Right forelimb (tissue), 1 donor: ENCODE data around the gene WNT4.
"Not testable (repeated sequence)": the region's sequence is repeated elsewhere in the genome, so short reads cannot be mapped to it uniquely, and the experiment has no call there.

Experiments
- DNase-seq: peaks from one replicate; pipeline ENCODE4 v3.0.0-alpha.2; 2018

WNT4 gene

DNA sequence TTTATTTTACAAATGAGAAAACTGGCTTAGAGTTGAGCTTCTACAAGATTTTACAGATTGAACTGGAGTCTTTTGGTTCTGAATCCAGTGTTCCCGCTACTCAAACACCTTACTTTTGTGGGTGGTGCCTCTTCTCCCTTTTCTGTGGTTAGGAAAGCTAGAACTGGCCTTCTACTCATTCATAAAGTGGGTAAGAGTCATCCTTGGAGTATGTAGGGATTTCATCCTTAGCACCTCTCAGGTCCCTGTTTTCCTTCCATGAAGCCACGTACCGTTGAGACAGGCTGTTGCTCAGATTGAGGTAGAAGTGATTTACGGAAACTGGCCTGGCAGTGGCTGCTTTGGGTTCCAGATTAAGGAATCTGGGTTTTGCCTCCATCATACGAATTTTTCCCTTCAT lies 35.8 kb downstream of the WNT4 start:
- DNase-seq = no peak

DNA sequence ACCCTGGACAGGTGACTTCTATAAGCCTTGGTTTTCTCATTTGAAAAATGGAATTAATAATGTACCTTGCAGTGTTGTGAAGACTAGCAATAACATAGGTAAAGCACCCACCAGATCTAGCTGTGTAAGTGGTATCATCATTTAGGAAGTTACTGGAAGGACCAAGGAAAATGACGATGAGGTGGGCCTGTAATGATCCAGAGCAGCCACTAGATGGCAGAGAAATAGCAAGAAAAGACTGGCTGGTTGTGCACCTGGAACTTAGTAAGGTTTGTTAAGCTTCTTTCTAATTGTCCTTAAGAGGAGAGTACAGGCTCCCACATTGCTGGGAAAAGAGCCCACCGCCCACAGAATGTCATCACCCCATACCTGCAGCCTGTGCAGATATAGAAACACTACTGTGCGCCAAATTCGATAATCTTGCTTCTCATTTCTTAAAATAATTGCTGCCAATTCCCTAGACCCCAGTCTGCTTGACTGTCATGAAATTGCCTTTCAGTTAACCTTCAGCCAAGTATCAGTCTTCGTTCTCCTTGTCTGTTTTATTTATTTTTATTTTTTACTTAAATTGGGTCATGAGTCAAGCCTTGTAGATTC lies 37.2 kb downstream of the WNT4 start:
- no peak for DNase-seq

DNA sequence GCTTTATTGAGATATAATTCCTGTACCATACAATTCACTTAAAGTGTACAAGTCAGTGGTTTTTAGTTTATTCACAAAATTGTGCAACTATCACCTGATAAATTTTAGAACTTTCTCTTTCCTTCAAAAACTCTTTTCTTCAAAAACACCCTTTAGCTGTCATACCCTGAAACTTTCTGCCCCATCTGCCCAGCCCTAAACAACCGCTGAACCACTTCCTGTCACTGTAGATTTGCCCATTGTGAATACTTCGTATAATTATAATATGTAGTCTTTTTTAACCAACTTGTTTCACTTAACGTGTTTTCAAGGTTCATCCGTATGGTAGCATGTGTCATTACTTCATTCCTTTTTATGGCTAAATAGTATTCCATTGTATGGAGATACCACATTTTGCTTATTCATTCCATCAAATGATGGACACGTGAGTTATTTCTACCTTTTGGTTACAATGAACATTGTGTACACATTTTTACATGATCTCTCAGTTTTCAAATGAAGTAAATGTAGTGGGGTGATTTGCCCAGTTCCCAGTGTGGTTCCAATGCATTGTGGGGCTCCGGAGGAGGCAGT lies 37.9 kb downstream of the WNT4 start:
- no peak for DNase-seq

DNA sequence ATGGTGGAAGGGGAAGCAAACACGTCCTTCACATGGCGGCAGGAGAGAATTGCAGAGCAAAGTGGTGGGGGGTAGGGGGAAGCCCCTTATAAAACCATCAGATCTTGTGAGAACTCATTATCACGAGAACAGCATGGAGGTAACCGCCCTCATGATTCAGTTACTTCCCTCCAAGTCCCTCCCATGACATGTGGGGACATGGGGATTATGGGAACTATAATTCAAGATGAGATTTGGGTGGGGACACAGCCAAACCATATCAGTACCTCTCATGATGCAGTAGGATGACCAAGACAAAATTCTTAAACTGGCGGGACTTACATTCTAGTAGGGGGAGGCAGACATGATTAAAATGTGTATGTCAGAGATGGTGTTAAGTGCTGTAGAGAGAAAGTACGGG lies 38.8 kb downstream of the WNT4 start:
- no peak for DNase-seq

DNA sequence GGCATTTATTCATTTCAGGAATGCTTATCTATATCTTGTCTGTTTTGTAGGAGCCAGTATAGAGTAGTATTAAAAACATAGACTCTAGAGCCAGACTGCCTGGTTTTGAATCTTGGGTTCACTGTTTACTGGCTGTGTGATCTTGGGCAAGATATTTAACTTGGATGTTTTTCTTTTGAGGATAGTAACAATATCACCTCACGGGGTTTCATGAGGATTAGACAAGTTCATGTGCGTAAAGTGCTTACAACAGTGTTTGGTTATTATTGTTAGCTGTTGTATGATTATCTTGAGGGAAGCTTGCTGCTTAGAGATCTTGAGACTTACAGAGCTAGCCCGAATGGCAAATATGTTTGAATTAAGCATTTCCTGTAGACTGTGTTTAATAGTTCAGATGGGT lies 40.2 kb downstream of the WNT4 start:
- no peak for DNase-seq

DNA sequence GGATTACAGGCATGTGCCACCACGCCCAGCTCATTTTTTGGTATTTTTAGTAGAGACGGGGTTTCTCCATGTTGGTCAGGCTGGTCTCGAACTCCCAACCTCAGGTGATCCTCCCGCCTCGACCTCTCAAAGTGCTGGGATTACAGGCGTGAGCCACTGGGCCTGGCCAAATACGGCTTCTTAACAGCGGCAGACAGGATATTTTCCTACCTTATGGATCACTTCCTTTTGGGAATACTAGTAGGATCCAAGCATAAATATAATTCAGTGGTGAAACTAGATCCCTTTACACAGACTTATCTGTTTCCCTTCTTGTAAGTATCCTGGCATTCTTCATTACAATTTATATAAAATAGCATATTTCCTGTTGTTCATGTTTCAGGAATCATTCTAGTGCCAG lies 40.9 kb downstream of the WNT4 start:
- DNase-seq = no peak

DNA sequence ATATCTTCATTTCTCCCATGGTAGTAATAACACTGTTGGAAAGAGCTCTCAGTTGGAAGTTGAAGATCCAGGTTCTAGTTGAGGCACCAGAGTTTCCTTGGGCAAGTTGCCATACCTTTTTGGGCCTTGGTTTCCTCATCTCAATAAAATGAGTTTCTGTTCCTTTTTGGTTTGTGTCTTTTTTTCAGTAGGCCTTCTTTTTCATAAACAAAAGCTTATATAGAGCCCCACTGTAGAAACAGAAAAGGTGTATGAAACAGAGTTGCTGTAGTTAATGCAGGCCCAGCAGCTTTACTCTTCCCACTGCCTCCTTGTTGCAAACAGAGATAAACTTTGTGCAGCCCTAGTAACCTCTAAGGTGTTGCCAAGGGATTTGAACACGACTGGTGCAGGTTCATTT lies 41.7 kb downstream of the WNT4 start:
- DNase-seq = no peak

DNA sequence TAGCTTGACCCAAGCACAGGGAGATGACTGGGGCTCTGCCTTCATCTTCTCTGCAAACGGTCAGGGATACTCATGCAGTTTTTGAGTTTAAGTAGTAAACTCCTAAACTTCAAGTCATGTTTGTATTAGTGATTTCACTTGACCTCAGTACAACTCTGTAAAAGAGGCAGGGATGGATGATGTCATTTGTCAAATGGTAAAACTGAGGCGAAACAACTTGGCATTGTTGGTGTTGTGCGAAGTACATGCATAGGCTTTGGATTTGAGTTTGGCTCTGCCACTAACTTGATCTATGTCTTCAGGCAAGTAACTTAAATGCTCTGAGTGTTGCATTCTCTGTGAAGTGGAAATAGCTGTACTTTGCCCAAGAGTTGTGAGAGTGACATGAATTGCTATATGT lies 42.7 kb downstream of the WNT4 start:
- DNase-seq = no peak

DNA sequence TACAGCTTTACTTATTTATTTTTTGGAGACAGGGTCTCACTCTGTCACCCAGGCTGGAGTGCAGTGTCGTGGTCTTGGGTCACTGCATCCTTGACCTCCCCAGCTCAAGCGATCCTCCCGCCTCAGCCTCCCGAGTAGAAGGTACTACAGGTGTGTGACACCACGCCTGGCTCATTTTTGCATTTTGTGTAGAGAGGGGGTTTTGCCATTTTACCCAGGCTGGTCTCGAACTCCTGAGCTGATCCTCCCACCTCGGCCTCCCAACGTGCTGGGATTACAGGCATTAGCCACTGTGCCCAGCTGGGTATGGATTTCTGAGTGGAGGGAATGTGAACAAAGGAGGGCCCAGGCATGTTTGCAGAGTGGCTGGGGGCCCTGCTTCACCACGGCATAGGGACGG lies 44.1 kb downstream of the WNT4 start:
- DNase-seq = no peak

DNA sequence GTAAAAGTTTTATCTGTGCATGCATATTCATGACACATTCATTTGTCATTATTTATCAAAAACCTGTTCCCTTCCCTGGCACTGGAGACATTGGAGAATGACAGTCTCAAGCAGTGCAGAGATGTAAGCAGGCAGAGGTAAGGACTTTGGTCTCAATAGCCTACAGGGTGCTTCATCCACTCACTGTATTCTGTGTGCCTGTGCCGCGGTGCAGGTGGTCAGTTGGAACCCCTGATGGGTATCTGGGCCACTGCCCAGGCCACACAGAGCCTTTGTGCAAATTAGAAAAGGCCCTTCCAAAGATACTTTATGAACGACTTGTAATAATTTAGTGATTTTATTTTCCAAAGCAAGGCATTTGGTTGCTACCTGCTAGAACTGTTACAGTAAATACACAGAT lies 46.4 kb downstream of the WNT4 start:
- DNase-seq = no peak

DNA sequence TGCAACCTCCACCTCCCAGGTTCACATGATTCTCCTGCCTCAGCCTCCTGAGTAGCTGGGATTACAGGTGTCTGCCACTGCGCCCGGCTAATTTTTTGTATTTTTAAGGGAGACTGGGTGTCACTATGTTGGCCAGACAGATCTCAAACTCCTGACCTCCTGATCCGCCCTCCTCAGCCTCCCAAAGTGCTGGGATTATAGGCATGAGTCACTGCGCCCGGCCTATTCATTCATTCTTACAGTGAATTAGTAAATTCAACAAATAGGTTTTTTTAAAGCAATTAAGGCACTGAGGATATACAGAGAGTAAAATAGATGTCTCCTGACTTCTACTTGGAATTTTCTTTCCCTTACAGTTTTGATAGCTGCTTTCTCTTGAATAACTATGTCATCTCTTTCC lies 46.9 kb downstream of the WNT4 start:
- DNase-seq = no peak

DNA sequence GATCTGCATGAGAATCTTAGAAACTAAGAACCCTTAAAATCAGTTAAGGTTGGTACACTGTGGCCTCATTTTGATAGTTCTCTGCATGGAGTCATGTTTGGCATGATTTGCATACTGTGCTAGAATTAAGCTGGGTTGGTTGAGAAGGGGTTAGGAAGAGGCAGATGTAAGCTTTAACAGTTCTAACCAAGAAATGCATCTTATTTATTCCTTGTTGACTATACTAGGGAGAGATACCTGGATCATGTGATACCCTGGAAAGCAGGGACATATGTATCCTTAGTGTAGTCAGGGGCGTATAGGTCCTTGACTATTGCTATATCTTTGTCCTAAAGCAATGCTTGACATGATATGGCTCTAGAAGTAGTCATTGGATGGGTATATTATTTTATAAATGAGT lies 49.4 kb downstream of the WNT4 start:
- no peak for DNase-seq

DNA sequence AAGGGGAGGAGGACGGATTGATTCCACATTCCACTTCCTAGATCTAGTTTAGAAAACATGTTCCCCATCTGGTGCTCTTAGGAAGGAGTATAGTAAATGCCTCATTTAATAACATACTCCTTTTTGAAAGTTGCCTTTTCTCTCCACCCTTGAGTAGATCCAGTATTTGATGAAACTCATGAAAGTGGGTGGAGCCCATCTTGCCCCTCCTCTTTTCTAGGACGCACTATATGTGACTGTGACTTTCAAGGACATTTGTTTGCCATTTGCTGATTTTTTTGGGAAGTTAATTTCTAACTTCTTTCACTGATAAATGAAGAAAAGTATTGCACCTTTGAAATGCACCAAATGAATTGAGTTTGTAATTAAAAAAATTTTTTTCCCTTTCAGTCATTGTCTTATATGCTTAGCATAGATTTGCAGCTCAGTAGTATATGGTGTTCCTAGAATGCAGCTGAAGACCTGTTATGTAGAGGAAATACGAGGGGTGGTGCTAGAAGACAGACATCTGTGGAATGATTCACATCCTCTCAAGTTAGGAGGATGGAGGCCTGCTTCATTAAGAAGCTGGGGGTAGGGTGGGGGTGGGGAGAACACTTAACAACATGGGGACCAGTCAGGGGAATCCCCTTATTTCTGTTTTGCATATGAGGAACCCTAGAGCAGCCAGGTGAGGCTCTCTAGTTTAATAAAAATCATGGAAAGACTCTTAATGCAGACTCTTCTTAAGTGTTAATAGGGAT lies 50.7 kb downstream of the WNT4 start:
- DNase-seq = not testable (repeated sequence)

DNA sequence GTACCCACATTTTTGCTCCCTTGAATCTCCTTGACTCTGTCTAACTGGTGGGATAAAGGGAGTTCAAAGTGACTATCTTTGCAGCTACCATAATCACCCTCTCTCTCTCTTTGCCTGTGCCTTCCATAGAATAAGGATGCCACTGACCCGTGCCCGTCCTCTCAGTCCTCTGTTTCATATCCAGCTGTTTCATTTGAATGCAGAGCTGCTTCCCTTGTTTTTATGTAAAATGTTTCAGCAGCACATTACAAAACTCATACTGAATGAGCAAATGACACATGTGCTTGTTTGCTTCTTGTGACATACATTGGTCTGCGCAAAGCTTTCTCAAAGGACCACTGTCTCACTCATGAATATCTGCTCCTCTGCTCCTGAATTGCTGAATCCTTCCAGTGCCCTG lies 52.0 kb downstream of the WNT4 start:
- DNase-seq = no peak

DNA sequence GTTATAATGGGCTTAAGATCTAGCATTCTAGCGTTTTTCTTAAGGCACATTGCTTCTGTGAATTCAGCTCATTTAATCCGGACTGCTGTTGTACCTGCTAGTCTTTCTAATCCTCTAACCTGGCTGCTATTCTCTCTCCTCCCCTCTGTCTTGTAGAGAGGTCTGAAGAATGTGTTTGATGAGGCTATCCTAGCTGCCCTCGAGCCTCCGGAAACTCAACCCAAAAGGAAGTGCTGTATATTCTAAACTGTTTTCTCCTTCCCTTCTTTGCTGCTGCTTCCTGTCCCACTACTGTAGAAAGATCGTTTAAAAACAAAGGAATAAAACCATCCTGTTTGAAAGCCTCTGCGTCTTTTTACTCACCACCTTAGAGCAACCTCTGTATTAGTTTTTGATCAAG lies 53.1 kb downstream of the WNT4 start:
- DNase-seq = no peak

DNA sequence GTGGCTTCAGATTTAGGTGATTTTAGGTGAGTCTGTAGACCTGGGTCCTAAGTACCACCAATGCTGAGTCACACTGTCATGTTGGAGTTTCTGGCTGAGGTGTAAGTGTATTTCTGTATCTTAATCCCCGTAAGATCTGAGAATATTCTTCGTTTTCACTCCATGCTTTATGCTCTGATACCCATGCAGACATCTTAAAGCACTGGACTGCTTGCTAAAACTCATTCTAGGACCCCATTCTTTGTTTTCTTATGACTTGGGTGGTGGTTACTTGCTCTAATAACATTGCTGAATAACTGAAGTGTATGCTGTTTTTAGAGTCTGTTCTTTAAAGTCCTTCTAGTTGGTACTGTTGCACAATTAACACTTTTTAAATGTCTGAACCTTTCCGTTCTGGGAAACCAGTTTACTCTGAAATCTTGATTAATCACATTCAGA lies 53.7 kb downstream of the WNT4 start:
- no peak for DNase-seq

DNA sequence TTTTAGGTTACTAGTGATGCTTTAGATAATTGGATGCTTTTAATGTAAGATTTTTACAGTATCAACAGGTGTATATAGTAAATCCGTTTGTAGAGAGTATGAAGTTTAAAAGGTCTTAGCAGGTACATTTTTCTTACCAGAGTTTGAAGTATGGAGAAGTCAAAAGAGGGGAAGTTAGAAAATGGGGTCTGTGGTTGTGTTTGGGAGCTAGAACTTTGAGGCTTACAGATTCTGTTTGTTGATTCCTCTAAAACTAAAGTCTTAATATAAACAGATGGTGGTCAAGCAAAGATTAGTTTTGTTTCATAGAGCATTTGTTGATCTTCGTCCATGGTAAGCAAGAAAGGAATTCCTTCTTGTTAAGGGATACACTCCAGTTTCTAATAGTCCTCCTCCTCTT lies 54.6 kb downstream of the WNT4 start:
- DNase-seq = no peak

DNA sequence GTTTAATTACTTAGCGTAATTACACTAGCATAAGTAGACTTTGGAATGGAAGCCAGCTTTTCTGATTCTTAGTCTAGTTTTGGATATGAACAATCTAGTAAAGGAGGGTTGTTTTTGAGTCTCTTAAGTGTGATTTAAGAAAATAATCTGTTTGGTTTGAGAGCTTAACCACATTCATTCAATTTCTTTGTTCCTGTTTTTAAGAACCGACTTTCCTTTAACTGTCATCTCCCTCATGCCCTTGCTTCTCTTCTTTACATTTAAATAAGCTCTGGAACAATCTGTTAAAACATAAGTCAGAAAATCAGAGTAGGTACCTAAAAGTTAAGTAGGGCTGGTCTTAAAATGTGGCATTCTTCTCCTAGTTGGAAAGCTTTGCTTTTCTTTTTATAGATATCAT lies 62.7 kb downstream of the WNT4 start:
- DNase-seq = no peak

DNA sequence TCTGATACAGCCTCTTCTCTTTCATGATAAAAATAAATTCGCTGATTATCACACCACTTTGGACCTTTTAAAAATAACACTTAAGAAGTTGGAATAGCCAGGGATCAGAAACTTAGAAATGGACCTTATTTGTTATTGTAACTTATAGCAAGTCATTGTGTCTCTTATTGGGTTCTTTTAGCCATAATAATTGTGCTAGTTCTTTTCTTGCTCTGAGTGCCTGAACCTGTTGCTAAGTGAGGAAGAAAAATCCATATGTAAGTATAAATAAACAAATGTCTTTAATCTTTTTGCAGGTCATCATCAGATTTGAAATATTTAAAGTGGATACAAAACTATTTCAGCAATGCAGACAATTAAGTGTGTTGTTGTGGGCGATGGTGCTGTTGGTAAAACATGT lies 64.8 kb downstream of the WNT4 start:
- no peak for DNase-seq

DNA sequence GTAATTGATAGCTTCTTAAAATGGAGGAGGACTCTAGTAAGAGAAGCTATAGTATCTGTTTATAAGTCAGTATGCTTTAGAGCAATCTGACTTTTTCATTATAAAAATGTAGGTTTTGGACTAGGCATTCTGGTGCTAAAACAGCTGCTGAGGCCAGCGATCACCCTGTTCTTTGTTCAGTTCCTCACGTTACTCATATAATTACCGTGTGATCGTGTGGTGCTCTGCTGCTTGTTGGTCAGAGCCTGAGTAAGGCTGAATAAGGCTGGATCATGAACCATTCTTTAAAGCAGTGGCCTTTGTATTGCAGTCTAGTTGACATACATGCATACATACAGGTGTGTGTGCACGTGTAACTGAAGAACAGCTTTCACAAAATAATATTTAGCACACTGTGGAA lies 65.2 kb downstream of the WNT4 start:
- DNase-seq = no peak

DNA sequence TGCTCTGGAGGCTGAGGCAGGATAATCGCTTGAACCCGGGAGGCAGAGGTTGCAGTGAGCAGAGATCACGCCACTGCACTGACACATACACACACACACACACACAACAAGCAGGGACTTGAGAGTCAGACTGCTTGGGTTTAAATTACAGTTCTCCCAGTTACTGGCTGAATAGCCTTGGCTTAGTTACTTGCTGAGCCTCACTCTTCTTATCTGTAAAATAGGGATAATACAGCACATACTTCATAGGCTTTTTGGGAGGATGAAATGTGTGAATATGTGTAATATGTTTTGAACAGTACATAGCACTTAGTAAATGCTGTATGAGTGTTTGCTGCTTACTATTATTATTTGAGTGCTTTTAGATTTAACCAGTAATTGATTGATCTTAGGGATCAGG lies 66.6 kb downstream of the WNT4 start:
- DNase-seq = no peak

DNA sequence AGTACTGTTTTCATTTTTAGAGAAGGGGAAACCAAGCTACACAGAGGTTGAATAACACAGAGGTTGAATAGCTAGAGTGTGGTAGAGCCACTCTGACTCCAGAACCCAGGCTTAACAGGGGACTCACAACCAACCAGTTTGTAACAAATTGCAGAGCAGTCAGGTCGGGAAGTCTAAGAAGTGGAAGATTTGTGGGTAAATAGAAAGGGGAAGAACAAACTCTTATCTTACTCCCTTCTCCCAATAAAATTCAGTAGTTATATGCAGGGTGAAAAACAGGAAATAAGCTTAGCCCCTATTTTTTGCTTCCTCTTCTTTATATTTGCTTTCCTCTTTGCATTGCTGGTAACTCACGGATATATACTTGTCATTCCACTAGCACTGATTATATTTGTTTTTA lies 67.2 kb downstream of the WNT4 start:
- DNase-seq = no peak

DNA sequence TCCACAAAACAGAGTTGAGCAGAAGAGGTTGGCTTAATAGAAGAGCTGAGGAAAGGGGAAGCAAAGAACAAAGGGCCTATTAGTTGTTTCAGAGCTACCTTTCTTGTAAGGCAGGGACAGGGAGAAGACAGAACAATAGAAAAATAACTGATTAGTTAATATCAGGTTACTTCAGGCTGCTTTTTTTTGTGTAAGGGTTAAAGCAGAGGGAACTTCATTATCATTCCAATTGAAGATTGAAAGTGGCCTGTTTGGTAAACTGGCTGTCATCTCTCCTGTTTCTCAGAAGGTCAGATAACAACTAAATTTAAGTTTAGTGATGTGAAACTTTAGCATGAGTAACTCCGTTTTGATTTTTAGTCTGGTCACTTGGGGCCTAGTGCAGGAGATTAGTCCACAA lies 68.1 kb downstream of the WNT4 start:
- no peak for DNase-seq

DNA sequence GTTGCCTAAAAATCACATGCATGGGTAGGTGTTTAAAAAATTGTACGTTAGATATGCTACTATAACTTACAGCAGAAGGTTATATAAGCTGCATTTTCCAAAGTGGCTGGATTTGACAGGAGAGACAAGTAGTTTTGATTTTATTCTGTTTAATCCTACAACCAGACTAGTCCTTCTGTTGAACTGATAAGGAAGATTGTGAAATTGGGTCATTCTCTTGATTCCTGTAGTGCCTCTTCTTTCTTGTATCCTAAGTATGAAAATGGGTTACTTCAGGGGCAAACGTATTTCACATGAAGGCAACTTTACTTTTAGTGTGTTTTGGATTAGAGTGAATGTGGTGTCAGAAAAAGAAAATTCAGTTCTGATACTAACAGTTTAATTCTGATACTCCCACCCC lies 71.4 kb downstream of the WNT4 start:
- DNase-seq = no peak
